ENCODE results near the gene SLC35A4.

DNA sequence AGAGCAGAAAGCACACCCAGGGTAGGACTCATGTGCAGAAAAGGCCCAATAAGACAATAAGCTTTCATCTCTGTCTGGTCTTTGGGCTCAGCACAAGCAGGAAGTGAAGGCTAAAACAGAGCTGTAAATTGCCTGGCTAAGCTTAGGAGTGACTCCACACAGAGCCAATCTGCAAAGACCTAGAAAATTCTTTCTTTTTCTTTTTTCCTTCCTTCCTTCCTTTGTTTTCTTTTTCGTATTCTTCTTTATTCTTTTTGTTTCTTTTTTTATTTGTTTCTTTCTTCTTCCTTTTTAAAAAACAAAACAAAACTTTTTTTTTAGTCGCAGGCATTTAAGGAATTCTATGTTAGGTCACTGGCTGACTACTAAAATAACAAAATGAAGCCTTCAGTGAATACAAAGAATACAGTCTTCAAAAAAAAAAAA, 12.2 kb downstream of the SLC35A4 start:
- TF ChIP-seq, protein P1, sequence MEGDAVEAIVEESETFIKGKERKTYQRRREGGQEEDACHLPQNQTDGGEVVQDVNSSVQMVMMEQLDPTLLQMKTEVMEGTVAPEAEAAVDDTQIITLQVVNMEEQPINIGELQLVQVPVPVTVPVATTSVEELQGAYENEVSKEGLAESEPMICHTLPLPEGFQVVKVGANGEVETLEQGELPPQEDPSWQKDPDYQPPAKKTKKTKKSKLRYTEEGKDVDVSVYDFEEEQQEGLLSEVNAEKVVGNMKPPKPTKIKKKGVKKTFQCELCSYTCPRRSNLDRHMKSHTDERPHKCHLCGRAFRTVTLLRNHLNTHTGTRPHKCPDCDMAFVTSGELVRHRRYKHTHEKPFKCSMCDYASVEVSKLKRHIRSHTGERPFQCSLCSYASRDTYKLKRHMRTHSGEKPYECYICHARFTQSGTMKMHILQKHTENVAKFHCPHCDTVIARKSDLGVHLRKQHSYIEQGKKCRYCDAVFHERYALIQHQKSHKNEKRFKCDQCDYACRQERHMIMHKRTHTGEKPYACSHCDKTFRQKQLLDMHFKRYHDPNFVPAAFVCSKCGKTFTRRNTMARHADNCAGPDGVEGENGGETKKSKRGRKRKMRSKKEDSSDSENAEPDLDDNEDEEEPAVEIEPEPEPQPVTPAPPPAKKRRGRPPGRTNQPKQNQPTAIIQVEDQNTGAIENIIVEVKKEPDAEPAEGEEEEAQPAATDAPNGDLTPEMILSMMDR (conservative IDR thresholded peaks at IDR 0.05): no peak
- TF ChIP-seq EZH2 (IDR thresholded peaks at IDR 0.05; ENCODE audit: low read depth): no peak

All from PC-9 (cell line).